Measurements from ENCODE around the gene SH3D19.
"Not testable (repeated sequence)": the region's sequence is repeated elsewhere in the genome, so short reads cannot be mapped to it uniquely, and the experiment has no call there.

SH3D19 gene

DNA sequence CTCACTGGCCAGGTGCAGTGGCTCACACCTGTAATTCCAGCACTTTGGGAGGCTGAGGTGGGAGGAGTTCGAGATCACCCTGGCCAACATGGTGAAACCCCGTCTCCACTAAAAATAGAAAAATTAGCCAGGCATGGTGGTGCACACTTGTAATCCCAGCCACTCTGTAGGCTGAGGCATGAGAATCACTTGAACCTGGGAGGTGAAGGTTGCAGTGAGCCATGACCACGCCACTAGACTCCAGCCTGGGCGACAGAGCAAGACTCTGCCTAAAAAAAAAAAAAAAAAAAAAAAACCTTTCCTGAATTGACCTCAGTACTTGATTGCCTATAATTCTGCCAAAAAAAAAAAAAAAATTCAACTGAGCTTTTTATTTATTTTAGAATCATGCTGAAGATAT is 3.2 kb downstream of the SH3D19 start:
- not testable (repeated sequence) for DNase-seq

GRCh38 chr4:151321586-151321985 is 3.8 kb downstream of the SH3D19 start:
- no peak for DNase-seq

DNA sequence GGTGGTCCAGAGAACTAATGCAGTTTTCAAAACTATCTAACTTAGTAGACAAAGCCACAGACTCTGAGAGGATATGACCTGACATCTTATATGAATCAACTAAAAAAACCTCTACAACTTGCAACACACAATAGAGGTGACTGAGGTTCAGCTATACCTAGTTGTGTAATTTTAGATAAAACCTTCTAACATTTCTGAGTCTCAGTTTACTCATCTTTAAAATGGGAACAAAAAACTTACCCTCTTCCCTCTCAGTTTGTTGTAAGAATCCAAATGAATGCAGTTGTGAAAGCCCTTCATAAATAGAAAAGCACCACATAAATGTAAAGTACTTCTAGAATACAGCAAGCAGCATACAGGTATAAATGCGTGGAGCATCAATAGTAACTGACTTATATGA is 5.9 kb downstream of the SH3D19 start:
- DNase-seq: no peak

DNA sequence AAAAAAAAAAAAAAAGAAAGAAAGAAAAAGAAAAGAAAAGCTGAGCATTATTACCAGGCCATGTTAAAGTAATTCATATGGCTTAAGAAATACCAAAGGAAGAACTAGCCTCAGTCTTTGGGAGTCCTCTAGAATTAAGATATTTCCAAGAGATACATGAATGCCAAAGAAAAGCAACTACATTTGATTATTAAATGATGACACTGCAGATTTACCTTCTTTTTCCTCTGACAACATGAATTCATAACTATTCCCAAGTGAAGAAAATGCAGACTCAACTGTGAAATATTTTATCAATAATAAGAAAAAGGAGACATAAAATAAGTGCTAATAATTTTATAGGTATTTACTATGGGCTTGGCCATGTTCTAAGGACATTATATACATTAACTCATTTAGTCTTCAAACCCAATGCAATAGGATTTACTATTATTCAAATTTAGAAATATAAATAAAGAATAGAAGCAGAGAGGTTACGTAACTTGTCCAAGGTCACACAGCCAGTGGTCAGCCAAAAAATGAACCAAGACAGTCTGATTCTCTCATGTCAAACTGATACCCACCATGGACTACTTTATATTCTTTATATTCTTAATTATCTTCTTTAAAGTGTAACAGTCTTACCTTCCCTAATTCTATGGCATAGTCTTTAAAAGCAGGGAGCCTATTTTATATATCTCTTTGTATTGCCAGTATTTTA is 6.9 kb downstream of the SH3D19 start:
- DNase-seq: no peak

DNA sequence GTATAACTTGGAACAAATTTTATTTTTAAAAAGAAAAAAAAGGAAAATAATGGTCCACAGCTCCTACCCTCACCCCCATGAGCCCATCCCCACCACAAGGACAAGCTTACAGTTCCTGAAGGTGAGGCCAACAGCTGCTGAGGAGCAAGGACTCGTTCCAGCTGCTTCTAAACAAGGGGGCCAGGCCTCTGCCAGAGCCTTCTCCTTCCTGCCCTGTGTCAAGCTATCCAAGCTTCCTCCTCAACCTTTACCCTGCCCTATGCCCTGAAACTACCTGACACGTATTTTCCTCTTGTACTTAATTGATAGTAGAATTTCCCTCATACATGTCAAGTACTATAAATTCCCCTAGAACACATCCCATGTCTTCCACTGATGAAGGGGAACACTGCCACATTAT is 8.8 kb downstream of the SH3D19 start:
- no peak for DNase-seq

GRCh38 chr4:151315212-151315886 is 10.1 kb downstream of the SH3D19 start:
- no peak for DNase-seq

GRCh38 chr4:151314479-151314878 is 10.9 kb downstream of the SH3D19 start:
- no peak for DNase-seq

DNA sequence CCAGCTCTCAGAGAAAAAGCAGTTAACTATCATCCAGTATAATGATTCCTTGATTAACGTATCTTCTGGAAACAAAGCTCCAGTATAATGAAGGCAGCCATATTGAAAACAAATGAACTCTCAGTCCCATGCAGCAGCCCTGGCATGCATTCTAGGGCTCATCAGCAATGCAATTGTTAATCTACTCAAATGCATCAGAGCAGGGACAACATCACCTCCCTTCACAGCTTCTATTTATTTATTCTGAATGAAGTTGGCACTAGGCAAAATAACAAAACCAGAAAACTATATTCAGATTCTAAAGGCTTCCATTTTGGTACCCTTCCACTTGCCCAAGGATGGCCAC is 11.4 kb downstream of the SH3D19 start:
- DNase-seq: no peak

DNA sequence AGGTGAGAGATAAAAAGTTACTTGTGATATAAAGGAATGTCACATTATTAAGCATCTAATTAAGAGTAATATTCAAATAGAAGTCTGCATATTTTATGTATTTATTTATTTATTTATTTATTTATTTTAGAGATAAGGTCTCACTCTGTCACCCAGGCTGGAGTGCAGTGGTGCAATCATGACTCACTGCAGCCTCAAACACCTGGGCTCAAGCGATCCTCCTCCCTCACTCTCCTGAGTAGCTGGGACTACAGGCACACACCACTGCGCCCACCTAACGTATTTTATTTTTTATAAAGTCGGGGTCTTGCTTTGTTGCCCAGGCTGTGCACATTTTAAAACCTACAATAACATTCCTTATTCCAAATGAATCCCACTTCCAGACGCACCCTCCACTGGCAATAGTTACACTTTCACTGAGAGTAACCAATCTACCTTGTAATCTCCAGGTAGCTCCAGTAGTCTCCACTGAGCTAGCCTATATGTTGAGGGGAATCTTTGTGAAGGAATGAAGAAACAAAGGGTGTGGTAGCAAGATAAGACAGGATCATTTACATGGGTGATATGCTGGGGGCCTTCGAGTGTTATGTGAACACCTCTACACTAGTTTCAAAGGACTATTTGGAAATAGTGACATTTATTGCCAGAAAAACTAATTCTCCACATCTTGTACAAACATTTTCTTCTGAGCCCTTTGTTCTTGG is 11.9 kb downstream of the SH3D19 start:
- no peak for DNase-seq

GRCh38 chr4:151310124-151310728 is 15.2 kb downstream of the SH3D19 start:
- no peak for DNase-seq

DNA sequence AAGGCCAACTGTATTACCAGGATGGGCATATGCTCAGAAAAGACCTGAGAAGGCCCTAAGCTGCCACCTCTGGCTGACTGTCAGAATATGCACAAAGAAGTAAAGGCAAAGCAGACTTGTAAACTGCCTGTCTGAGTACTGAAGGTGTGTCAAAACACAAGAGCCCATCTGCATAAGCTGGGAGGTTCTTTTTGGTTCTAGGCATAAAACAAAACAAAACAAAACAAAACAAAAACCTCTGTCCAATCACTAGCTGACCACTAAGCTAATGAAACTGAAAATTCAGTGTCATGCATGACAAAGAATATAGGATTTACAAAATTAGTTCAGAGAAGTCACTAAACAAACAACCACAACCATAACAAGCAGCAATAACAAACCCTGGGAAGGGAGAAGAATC is 20.6 kb downstream of the SH3D19 start:
- no peak for DNase-seq

DNA sequence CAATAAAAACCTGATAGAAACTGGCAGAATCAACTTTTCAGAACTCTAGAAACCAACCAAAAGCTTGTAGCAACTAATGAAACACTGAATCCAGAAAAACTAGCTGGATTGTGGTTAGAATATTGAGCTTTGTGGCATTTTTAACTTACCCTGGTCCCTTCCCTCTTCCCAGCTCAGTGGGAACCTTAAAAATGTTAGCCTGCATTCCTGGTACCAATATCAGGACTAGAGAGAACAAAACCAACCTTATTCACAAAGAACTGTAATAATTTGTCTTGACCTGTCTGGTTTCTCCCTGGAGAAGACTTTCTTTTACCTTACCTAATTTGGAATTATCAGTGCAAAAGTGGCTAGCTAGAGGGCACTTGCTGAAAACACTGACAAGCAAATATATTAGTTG is 21.2 kb downstream of the SH3D19 start:
- DNase-seq: no peak

DNA sequence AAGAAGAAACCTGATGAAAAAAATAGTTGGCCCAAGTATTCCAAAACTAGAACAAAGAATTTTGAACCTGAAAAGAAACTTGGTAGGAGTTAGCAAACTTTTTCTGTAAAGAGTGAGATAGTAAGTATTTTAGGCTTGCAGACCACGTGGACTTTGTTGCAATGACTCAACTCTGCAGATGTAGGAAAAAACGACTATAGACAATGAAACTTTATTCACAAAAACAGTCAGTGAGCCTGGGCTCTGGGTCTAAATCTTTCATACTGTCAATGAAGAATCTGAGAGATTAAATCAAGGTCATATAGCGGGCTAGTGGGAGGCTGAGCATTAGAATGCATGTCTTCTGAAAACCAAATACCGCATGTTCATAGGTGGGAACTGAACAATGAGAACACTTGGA is 23.0 kb downstream of the SH3D19 start:
- no peak for DNase-seq

DNA sequence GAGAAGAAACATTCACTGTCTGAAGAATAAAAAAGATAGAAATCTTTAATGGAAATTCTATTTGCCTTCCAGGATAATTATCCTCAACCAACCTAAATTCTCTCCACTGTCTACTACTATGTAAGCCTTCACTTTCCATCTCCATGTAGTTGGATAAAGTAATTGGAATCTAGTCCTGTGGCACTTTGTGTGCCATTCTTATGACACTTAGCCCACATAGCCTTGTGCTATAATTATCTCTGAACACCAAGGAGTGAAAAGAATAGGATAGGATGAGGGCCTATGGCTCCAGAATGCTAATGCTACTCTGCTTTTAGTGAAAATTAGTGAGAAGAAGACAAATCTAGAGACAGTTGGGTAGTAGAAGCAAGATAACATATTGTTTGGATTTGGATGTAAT is 28.2 kb downstream of the SH3D19 start:
- no peak for DNase-seq

- DNase-seq: no peak
These were observed 29.2 kb downstream of the SH3D19 start for GRCh38 chr4:151296227-151296626.

- DNase-seq: no peak
These were observed 30.4 kb downstream of the SH3D19 start for GRCh38 chr4:151294833-151295496.

DNA sequence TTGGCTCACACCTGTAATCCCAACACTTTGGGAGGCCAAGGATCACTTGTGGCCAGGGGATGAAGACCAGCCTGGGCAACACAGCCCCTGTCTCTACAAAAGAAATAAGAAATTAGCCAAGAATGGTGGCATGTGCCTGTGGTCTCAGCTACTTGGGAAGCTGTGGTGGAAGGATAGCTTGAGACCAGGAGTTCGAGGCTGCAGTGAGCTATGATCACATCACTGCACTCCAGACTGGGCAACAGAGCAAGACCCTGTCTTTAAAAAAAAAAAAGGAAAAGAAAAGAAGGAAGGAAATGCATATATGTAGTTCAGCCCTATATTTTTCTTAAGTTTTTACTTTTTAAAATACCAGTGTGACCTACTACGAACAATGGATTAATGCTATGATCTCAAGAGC is 33.4 kb downstream of the SH3D19 start:
- no peak for DNase-seq

DNA sequence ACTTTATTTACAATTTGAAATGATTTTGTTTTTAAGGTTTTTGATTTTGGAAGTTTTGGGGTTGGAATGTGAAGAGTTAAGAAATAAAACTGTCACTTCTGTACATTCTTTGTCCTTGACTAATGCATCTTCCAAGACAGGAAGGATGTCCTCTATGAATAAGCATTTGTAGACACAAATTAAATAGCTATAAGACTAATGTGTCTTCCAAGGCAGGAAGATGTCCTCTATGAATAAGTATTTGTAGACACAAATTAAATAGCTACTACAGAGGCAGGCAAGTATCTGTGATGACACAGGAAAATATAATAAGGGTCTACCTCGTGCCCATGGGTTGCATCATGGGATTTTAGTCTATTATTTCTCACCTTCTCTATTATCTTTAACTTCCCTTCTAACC is 33.9 kb downstream of the SH3D19 start:
- no peak for DNase-seq

GRCh38 chr4:151287409-151287808 is 38.0 kb downstream of the SH3D19 start:
- no peak for DNase-seq

DNA sequence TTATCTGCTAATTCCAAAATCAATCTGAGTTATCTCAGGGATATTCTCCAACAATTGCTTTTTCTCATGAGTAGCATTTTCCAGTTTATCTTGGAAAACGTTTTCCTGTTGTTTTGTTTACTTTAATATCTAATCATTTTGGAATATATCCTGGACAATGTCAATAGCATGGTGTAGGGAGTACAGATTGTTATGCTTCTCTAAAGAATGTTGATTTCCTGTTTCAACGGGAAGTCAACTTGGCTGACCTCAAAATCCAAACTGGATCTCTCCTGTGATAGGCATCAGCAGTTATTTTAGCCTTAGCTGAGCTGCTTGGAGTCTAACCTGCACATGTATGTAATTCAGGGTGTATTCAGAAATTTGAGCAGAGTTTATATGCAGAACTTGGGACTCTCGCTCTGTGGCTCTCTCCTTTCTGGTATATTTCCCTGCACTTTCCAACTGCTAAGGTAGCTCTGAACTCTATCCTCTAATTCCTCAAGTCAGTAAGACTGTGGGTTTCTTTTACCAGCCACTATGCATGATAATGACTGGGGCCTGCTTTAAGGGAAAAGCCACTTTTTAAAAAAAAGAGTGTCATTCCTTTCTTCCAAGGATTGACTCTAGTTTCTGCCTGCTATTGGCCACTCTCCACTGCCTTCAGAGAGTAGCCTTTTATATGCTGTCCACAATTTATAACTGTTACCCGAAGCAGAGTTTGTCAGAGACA is 40.7 kb downstream of the SH3D19 start:
- no peak for DNase-seq

DNA sequence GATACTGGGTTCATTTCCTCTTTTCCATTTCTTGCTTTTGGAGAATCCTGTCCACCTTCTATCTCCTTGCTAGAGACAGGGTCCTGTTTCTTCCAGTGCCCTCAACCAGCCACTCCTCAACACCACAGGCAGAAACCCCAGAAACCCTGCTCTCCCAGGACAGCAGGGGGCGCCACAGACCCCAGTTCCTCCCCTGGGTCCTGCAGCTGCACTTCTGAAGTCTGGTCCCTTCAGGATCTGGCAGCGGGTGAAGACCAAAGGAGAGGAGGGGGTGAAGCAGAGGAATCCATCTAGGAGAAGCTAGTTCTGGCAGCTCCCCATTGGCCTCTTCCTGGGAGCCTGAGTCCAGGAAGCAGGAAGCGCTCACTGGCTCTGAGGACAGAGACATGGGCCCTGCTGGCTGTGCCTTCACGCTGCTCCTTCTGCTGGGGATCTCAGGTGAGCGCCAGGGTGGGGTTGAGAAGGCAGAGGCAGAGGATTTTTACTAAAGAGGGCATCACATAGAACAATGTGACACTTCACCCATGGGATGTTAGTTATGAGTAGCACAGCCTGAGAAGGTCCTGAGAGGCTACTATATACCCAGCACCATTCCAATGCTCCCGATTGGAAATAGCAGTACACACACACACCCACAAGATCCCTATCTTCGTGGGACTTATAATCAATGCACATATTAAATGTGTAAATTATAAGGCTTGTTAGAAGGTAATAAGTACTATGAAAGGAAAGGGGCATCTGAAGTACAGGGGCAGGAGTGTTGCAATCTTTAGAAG is 48.4 kb downstream of the SH3D19 start, which contains the start of gene PRSS48:
Gene PRSS48, plus strand, starts transcription at position 375 of the 776 bp plus-strand sequence. Its CDS starts 12 bp downstream, at position 387.
- DNase-seq: no peak

DNA sequence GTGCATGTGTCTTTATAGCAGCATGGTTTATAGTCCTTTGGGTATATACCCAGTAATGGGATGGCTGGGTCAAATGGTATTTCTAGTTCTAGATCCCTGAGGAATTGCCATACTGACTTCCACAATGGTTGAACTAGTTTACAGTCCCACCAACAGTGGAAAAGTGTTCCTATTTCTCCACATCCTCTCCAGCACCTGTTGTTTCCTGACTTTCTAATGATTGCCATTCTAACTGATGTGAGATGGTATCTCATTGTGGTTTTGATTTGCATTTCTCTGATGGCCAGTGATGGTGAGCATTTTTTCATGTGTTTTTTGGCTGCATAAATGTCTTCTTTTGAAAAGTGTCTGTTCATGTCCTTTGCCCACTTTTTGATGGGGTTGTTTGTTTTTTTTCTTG is 56.5 kb downstream of the SH3D19 start:
- not testable (repeated sequence) for DNase-seq
